Endothelial cell (in vitro differentiated cells): ENCODE data around the gene TBC1D9. TPM values are rescaled to one million over a fixed set of nuclear protein-coding genes. Genes with fewer than 3 reads are reported as not detected.

Experiments
- DNase-seq: peaks from one replicate; pipeline ENCODE4 v3.0.0; 2021; ENCODE audit warnings: low spot score
- H3K27ac Mint-ChIP-seq: one replicate; pipeline ENCODE4 v1.8.0; 2021; ENCODE audit warnings: mixed read lengths, inconsistent platforms; ENCODE audit not compliant: unreplicated experiment
- H3K27me3 Mint-ChIP-seq: one replicate; pipeline ENCODE4 v1.8.0; 2021; ENCODE audit warnings: mild to moderate bottlenecking, moderate library complexity, mixed read lengths, inconsistent platforms; ENCODE audit not compliant: unreplicated experiment
- H3K36me3 Mint-ChIP-seq: one replicate; pipeline ENCODE4 v1.8.0; 2021; ENCODE audit warnings: mild to moderate bottlenecking, low read depth, mixed read lengths, inconsistent platforms; ENCODE audit not compliant: unreplicated experiment
- H3K4me1 Mint-ChIP-seq: one replicate; pipeline ENCODE4 v1.8.0; 2021; ENCODE audit warnings: mild to moderate bottlenecking, mixed read lengths, inconsistent platforms; ENCODE audit not compliant: unreplicated experiment
- H3K4me3 Mint-ChIP-seq: one replicate; pipeline ENCODE4 v1.8.0; 2021; ENCODE audit warnings: mild to moderate bottlenecking, mixed read lengths, inconsistent platforms; ENCODE audit not compliant: unreplicated experiment
- H3K9me3 Mint-ChIP-seq: one replicate; pipeline ENCODE4 v1.8.0; 2021; ENCODE audit warnings: mixed read lengths, inconsistent platforms; ENCODE audit not compliant: unreplicated experiment
- total RNA-seq: library from RNA; stranded (reverse); fragmentation: NEBNext Ultra II Directional; extraction: Animal tissue kit (Norgen Biotek cat#: 25700); gene quantifications from one replicate; pipeline ENCODE4 v1.2.1, GENCODE V29; 2021; ENCODE audit not compliant: unreplicated experiment
- TF ChIP-seq, protein P1 (sequence below): fragments of 200-600 bp; sonication (generic); IDR thresholded peaks from one replicate; pipeline ENCODE4 v1.5.0; 2021; ENCODE audit warnings: antibody characterized with exemption; ENCODE audit not compliant: unreplicated experiment

TBC1D9 gene
- total RNA-seq, 1 donor from 2014 or later, result 25.5 TPM

DNA sequence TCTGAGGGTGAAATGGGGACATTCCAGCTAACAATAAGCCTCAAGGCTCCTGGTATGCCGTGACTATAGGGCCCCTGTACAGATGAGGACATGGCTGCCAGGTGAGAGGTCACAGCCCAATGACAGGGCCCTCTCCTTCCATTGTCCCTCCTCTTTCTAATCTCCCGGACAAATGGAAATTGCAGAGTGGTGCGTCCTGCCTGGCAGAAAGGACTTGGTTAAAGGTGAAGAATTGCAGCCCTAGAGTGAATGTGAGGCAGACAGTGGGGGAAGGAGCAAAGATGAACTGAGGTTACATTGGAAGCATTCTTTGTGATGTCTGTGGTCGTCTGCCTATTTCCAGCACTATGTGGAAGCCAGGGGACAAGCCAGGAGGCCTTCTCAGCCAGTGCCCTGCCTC lies 180.7 kb downstream of the TBC1D9 start:
- Mint-ChIP-seq H3K4me1 (no peaks in the 10 kb centered on the region), H3K36me3 (no peaks in the 10 kb centered on the region), H3K4me3 (no peak overlapping the region), H3K27ac (no peak overlapping the region), H3K9me3 (no peaks in the 10 kb centered on the region), H3K27me3 (no peaks in the 10 kb centered on the region)
- TF ChIP-seq, protein P1, sequence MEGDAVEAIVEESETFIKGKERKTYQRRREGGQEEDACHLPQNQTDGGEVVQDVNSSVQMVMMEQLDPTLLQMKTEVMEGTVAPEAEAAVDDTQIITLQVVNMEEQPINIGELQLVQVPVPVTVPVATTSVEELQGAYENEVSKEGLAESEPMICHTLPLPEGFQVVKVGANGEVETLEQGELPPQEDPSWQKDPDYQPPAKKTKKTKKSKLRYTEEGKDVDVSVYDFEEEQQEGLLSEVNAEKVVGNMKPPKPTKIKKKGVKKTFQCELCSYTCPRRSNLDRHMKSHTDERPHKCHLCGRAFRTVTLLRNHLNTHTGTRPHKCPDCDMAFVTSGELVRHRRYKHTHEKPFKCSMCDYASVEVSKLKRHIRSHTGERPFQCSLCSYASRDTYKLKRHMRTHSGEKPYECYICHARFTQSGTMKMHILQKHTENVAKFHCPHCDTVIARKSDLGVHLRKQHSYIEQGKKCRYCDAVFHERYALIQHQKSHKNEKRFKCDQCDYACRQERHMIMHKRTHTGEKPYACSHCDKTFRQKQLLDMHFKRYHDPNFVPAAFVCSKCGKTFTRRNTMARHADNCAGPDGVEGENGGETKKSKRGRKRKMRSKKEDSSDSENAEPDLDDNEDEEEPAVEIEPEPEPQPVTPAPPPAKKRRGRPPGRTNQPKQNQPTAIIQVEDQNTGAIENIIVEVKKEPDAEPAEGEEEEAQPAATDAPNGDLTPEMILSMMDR, result no peak
- no peak for DNase-seq

DNA sequence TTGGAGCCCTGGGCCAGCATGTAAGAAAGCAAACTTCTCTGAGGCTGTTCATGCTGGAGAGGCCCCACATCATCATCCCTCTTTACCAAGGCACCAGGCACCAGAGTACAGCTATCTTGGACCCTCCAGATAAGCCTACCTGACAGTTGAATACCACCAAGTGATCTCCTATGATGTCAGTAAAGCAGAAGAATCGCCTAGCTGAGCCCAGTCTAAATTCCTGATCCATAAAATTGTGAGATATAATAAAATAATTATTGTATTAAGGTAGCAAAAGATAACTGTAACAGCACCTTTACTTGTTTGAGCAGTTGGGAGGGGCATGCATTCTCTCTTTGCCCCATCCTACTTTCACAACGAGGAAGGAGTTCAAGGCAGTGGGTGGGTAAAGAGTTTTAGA lies 184.6 kb downstream of the TBC1D9 start:
- no peaks in the 10 kb centered on the region for H3K9me3 Mint-ChIP-seq
- peaks cover 10% of the 10 kb centered on the region for H3K27me3 Mint-ChIP-seq
- peaks cover 3% of the 10 kb centered on the region for H3K36me3 Mint-ChIP-seq
- no peak overlapping the region for H3K4me3 Mint-ChIP-seq
- peaks cover 20% of the 10 kb centered on the region for H3K4me1 Mint-ChIP-seq
- no peak for DNase-seq
- TF ChIP-seq, protein P1, result no peak
- no peak overlapping the region for H3K27ac Mint-ChIP-seq

Other genes with a start within 250 kb of the TBC1D9 start
- 31.7 TPM for gene ELMOD2, start 232.2 kb downstream of the TBC1D9 start, total RNA-seq
- 19.5 TPM for gene UCP1, start 187.4 kb downstream of the TBC1D9 start, total RNA-seq